Hematopoietic multipotent progenitor cell treated with erythropoietin and hydrocortisone succinate and interleukin-3 and kit ligand, for 15 days (in vitro differentiated cells): Measurements from ENCODE around the gene FAM53A.

ENCODE experiments used
- DNase-seq: peaks from one replicate; pipeline ENCODE4 v3.0.0-alpha.2; 2015; ENCODE audit warnings: low spot score

FAM53A gene, protein sequence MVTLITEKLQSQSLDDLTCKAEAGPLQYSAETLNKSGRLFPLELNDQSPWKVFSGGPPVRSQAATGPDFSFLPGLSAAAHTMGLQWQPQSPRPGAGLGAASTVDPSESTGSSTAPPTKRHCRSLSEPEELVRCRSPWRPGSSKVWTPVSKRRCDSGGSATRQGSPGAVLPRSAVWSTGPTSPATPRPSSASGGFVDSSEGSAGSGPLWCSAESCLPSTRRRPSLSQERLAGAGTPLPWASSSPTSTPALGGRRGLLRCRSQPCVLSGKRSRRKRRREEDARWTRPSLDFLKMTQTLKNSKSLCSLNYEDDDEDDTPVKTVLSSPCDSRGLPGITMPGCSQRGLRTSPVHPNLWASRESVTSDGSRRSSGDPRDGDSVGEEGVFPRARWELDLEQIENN

DNA sequence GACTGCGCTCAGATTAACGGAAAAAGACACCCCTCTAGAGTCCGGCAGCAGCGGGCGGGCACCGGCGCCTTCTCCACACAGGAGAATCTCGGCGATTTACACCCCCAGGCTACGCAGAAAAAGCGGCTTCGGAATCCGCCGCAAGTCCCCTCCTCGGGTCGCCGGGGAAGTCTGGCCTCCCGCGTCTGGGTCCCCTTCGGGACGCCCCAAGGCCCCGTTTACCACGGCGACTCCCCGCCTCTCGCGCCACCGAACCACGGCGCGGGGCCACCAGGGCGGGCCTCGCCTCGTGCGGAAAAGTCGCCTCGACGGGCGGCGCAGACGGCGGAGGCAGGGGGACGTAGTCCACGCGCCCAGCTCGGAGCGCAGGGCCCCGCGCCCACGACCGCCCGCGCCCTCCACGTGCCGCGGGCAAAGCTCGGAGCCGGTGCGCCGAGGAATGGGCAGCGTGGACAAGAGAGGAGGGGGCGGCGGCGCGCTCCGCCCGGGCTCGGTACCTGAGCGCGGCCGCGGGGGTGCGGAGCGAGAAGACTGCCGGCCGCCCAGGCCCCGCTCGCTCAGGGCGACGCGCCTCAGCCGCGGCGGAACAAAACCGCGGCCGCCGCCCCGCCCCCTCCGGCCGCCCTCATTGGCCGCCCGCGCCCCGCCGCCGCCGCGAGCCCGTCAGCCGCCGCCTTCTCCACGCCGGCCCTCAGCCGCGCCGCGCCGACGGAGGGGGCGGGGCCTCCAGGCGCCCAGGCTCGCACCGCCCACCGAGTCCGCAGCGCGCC, at the start of gene FAM53A:
Gene FAM53A, minus strand, starts transcription at position 578 of the 770 bp plus-strand sequence. CDS start 15,572 bp downstream, outside the sequence.
- peak; percentile 92 for DNase-seq

DNA sequence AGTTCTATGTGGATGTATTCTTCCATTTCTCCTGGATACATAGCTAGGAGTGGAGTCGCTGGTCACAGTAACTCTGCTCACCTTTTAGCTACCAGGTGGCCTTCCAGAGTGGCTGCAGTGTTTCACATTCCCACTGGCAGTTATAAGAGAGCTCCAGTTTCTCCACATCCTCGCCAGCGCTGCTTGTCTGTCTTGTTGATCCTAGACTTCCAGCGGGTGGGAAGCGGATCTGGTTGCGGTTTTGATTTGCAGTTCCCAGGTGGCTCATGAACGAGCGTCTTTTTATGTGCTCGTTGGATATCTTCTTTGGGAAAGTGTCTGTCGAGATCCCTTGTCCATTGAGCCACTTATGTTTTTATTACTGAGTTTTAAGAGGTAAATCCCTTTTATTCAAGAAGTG, 48.8 kb upstream of the FAM53A start:
- DNase-seq, result no peak

DNA sequence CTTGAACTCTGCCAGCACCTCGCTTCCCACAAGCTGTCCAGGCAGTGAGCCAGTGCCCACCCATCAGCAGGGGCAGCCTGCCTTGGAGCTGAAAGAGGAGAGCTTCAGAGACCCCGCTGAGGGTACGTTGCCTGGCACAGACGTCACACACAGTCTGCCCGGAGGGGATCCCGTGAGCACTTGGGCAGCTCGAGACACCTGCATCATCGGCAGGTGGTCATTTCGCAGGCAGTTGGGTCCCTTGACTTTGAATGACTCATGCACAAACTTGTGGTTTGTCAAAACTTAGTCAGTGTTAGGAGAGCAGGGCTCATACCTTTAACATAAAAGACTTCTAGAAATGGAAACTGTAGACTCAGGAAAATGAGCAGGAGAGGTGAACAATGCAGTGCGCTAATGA, 47.1 kb upstream of the FAM53A start:
- no peak for DNase-seq

DNA sequence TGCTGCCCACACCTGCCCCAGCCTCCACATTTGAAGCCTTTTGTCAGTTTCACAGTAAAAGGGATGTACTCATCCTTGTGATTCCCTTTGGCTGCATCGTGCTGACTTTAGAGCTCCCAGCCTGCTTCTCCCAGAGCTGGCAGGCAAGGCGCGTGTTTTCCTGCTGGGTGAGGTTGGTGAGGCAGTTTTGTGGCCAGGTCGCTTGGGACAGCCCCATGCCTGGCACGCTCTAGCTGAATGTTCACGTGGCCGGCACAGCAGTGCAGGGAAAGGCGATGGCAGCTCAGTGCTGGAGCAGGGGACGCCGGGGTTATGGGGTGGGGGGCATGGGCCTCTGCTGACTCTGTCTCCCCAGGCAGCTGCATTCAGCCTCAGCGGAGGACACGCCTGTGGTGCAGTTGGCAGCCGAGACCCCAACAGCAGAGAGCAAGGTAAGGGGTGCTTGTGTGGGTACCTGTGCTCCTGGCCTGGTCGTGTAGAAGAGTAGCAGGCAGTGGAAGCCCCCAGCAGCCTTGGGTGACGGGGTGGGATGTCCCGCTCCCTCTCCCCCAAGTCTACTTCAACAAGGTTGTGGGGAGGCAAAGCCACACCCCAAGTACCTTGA, 46.5 kb upstream of the FAM53A start:
- no peak for DNase-seq

DNA sequence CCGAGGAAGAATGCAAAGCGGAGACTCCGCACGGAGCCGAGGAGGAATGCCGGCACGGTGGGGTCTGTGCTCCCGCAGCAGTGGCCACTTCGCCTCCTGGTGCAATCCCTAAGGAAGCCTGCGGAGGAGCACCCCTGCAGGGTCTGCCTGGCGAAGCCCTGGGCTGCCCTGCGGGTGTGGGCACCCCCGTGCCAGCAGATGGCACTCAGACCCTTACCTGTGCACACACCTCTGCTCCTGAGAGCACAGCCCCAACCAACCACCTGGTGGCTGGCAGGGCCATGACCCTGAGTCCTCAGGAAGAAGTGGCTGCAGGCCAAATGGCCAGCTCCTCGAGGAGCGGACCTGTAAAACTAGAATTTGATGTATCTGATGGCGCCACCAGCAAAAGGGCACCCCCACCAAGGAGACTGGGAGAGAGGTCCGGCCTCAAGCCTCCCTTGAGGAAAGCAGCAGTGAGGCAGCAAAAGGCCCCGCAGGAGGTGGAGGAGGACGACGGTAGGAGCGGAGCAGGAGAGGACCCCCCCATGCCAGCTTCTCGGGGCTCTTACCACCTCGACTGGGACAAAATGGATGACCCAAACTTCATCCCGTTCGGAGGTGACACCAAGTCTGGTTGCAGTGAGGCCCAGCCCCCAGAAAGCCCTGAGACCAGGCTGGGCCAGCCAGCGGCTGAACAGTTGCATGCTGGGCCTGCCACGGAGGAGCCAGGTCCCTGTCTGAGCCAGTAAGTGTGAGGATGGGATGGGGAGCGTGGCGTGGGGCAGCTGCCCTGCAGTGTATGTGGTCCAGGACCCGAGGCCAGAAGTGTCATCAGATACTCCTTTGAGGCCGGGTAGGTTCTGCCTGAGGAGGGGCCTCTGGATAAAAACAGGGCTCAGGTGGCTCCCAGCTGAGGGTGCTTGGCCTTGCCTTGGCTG, 44.2 kb upstream of the FAM53A start:
- no peak for DNase-seq

DNA sequence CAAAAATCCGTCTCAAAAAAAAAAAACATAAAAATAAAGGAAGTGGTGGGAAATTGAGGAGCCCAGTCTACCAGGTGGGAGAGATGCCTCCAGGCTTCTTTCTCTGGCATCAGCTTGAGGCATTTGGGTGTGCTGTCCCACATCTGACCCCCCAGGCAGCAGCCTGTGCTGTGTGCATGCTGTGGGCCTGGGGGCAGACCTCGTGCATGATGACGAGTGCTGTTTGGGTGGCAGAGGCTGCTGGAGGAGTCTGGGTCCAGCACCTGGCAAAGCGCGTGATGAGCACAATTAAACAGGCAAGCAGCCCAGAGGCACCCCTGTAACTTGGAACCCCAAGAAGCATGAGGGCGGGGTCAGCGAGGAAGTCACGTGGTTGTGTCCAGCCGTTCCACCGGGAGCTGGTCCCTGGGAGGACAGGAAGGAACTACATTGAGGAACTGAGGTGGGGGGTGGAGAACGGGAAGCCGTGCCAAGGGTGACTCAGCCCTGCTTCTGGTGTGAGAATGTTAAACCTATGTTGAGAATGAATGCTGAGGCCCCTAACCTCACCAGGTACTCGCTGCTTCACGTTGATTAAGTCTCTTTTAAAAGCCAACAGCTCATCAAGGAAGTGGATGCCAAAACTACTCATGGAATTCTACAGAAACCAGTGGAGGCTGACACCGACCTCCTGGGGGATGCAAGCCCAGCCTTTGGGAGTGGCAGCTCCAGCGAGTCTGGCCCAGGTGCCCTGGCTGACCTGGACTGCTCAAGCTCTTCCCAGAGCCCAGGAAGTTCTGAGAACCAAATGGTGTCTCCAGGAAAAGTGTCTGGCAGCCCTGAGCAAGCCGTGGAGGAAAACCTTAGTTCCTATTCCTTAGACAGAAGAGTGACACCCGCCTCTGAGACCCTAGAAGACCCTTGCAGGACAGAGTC, 43.3 kb upstream of the FAM53A start:
- no peak for DNase-seq

DNA sequence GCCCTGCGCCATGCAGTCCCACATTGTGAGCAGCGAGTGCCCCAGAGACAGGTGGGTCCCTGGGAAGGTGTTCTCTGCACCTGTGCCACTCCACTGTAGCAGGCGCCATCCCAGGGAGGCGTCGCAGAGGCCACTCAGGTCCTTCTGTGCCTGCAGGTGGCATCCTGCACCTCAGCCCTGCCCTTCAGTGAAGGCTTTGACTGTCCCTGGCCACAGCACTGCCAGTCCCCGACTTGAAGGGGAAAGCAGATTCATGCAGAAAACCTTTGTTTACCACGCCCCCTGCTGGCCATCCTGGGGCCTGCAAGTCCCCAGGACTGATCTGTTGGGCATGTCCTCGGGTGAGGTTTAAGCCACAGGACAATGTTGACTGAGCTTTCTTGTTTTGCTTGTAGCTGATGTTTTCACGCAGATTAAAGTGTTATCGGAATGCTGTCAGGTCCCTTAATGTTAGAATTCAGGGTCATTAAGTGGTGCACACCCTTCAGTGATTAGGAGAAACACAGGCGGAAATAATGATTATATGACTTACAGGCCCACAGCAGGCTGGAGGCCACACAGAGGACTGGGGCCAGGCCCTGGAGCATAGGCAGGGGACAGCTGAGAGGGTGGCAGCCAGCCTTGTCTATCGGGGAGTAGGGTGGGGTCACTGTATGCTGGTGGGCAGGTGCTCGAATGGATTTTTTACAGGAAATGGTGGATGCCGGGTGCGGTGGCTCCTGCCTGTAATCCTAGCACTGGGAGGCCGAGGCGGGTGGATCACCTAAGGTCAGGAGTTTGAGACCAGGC, 42.2 kb upstream of the FAM53A start:
- peak; percentile 89 for DNase-seq

DNA sequence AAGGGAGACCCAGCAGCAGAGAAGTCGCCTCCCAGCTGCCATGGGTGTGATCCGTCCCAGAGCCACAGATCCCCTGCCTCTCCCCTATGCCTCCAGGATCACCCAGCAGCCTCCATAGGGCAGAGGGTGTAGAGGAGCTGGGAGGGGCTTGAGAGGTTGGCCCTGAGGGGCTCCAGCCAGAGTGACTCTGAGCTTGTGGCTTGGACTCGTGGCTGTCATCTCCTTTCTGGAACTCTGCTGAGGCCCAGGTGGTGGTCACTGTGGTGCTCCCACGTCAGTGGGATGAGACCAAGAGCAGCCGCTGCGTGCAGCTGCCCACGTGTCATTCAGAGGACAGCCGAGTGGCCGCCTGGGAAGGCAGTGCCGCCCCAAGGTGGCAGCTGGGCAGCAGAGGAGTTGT, 41.4 kb upstream of the FAM53A start:
- DNase-seq, result no peak

DNA sequence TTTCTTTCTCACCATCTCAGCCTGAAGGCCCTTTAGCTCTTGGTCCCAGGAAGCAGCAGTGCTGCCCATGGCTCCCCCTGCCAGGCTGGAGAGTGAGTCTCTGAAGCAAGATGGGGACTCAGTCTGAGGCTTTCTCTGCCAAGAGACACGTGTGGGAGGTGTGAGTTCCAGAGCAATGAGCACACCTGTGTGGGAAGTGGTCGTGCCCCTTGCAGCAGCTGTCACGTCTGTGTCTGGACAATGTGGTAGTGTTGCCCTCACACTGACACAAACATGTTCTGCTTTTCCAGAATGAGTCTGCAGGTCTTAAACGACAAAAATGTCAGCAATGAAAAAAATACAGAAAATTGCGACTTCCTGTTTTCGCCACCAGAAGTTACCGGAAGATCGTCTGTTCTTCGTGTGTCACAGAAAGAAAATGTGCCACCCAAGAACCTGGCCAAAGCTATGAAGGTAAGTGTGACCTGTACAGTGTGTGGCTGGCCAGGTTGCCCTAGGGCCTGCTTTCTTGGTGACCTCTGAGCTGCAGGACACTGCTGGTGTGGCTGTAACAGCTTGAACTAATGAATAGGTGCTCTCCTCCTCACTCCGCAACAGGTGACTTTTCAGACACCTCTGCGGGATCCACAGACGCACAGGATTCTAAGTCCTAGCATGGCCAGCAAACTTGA, 39.2 kb upstream of the FAM53A start:
- DNase-seq, result no peak

DNA sequence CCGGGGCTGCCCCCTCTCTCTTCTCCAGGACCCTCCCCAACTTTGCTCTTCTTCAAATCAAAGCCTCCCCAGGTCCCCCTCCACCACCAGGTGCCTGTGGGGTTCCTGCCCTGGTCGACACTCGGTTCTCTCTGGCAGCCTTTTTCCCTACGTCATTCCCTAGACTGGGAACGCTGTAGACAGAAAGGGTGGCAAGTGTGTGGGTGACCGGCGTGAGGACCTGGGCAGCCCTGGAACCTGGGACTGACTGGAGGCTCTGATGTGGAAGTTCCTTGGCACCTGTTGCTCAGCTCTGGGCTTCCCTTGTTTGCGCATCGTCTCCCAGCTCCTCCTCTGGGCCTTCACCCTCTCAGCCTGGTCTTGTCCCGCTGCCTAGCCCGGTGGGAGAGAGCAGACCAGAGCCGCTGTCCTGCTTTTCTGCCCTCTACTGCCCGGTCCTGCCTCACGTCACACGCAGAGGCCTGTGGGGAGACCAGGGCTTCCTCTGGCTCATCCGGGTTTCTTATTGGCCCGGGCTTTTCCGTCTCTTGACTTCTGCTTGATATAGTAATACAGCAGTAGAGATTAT, 38.5 kb upstream of the FAM53A start:
- no peak for DNase-seq

DNA sequence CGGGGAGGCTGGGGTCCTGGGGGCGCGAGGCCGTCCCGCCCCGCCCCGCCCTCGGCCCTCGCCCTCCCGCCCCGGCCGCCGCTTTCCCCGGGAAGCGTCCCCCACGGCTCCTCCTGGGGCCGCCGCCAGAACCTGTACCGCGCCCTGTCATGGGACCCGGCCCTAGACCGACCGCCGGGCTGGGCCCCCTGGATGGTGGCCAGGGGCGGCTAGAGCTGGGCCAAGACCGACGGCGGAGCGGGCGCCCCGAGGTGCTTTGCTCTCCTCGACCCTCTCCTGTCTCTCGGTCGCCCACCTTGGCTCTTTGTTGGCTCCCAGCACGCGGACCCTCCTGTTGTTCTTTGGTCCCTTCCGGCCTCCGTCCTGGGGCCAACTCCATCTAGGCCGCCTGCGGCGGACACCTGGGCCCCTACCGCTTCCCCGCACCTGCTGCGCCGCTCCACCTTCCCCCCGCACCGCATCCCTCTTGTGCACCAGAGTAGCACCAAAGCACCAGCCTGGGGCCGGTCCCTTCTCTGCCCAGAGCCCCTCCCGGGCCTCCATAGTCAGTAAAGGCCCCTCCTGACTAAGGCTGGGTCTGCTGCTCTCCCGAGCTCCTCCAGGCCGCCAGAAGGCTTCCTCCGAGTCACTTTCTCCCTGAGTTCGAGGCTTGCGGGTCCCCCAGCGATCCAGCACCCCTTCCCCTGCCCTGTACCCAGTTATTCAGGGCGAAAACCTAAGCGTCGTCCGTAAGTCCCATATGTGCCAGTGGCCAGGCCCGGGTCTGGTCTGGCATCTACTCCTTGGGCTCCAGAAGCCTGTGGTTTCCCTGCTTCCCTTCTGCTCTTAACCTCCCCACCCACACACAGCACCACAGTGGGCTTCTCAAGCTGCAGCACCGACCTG, 37.8 kb upstream of the FAM53A start:
- DNase-seq, result no peak

DNA sequence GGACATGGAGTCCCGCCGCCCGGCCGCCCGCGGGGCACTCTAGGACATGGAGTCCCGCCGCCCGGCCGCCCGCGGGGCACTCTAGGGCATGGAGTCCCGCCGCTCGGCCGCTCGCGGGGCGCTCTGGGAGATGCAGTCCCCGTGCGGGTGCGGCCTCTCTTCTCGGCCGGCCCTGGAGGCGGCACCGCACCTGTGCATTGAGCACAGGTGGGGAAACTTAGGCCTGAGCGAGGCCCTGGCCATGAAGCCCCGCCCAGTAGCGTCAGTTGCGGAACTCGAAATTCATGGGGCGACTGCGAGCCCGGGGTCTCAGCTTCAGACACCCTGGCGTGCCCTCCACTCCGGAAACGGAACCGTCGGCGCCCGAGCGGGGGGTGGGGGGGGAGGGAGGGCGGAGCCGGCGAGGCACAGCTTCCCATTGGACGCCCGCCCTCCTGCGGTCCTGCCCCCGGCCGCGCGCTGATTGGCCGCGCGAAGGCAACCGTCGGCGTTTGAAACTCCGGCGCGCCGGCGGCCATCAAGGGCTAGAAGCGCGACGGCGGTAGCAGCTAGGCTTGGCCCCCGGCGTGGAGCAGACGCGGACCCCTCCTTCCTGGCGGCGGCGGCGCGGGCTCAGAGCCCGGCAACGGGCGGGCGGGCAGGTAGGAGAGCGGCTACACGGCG, 37.0 kb upstream of the FAM53A start, which contains the start of the genes TACC3 and TMEM129:
Gene TACC3, plus strand, starts transcription at position 519 of the 663 bp plus-strand sequence. CDS start 1,901 bp downstream, outside the sequence.
Gene TMEM129, minus strand, starts transcription at position 321 of the 663 bp plus-strand sequence. CDS start 486 bp downstream, outside the sequence.
- peak; percentile 94 for DNase-seq

DNA sequence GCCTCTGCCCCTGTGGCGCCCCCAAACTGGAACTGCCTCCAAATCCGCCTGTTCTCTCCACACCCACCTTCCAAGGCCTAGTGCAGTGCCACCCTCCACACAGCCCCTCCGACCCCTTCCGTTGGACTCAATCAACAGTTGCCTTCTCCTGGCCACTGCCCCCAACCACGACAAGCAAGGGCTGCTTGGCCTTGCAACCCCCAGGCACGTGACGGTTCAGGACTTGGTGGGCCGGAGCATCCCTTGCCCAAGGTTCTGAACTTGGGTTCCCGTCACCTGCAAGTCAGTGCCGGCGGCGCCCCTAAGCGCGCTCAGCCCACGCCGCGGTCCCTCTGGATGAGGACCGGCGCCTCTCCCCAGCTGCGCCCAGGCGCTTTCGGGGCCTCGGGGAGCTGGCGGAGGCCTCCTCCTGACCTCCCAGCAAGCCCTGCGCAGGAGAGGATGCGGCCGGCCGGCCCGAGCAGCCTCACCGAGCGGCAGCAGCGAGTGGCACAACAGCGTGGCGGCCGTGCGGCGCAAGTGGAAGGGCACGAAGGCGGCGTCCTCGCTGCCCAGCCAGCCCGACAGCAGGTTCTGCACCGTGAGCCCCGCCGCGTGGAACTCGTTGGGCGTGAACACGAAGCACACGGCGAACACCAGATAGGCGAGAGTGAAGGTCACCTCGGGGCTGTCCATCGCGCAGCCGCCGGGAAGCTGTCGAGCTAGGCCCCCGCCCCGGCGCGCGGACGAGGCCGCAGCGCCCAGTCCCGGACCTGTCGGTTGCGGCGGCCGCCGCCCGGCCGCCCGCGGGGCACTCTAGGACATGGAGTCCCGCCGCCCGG, 36.3 kb upstream of the FAM53A start:
- DNase-seq, result peak; percentile 35

DNA sequence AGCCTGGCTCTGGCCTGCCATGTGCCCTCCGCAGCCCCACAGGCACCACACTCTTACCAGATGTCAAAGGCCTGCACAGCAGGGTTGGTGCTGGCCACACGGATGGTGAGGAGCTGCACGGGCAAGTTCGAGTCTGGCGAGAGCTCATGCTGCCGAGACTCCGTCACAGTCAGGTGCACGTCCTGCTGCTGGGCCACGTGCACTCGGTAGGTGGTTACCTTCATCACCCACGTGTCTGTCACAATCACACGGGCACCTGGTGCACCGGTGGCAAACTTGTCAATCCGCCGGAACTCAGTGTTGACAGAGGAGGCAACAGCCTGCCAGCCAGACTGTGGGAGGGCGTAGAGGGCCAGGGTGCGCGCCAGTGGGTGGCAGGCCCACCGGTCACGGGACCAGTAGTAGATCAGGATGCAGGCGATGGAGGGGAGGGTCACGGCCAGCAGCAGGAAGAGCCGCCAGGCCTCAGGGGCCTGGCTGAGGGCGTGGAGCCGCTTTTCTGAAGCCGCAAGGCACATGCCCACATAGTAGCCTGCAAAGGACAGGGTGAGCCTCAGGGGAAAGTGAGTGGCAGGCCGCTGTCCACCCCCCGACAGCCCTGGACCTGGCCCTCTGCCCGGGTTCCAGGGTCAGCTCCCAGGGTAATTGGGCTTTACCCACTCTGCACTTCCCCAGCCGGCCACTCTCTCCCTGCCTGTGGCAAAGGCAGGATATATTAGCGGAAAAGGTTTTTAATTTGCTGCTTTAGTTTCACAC, 34.2 kb upstream of the FAM53A start:
- DNase-seq, result no peak
